GDM1 (cell line): ENCODE measurements around the gene MYADML2.
"Not testable (repeated sequence)": the region's sequence is repeated elsewhere in the genome, so short reads cannot be mapped to it uniquely, and the experiment has no call there.

Source experiments
- DNase-seq: peaks from one replicate; lab custom pipeline; 2025; lab: John Stamatoyannopoulos, UW

Gene MYADML2, protein sequence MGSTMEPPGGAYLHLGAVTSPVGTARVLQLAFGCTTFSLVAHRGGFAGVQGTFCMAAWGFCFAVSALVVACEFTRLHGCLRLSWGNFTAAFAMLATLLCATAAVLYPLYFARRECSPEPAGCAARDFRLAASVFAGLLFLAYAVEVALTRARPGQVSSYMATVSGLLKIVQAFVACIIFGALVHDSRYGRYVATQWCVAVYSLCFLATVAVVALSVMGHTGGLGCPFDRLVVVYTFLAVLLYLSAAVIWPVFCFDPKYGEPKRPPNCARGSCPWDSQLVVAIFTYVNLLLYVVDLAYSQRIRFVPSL

DNA sequence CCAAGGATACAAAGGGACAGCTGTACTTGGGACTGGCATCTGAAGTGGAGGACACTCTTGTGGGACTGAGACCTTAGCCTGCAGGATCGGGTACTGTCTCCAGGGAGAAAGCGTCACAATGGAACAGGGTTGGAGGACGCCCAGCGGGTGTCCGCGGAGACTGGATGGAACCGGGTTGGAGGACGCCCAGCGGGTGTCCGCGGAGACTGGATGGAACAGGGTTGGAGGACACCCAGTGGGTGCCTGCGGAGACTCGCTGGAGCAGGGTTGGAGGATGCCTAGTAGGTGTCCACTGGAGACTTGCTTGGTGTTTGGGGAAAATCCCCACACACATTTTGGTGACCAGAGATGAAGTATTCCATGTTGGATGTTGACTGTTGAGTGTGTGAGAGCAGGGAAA, at the start of gene MYADML2:
Gene MYADML2 (minus strand): TSS at position 45 of the 400 bp plus-strand sequence. CDS start 5,492 bp downstream, outside the sequence.
- DNase-seq = no peak

DNA sequence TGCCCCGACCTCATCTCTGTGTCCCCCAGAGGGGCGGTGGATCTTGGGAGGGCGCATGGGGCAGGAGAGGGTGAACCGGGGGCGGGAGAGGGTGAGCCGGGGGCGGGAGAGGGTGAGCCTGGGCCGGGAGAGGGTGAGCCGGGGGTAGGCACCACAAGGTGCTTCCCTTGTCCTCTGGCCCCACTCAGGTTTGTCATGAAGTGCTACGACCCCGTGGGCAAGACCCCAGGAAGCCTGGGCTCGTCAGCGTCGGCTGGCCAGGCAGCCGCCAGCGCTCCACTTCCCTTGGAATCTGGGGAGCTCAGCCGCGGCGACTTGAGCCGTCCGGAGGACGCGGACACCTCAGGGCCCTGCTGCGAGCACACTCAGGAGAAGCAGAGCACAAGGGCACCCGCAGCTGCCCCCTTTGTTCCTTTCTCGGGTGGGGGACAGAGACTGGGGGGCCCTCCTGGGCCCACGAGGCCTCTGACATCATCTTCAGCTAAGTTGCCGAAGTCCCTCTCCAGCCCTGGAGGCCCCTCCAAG, 49.3 kb upstream of the MYADML2 start:
- DNase-seq = no peak

DNA sequence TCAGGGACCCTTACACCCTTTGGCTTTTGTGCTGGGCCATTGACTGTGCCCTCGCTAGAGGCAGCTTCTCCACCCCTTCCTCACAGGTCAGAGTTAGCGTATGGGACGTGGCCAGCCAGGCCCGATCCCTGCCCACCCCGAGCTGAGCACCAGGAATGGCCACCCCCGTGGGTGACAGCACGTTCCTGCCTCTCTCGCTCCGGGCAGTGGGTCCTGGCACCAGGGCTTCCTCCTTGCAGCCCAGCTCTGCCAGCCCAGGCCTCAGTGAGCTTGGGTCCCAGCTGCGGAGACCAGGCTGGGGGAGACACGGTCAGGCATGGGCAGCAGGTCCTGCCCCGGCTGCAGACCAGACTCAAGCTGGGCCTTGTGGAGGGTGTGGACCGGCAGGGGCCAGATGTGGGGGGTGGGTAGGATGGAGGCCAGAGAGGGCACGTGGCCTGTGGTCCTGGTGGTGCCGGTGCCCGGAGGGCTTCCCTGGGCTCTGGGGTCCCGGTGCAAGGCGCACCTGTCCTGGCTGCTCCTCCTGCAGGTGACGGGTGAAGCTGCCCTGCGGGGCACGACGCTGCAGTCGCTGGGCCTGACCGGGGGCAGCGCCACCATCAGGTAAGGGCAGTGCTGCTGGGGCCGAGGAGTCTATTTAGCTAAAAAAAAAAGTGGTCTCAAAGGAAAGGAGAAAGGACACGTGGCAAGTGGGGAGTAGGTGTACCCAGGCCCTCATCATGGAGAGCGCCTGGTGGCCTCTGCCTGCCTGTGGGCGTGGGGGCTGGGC, 48.6 kb upstream of the MYADML2 start:
- DNase-seq = no peak

DNA sequence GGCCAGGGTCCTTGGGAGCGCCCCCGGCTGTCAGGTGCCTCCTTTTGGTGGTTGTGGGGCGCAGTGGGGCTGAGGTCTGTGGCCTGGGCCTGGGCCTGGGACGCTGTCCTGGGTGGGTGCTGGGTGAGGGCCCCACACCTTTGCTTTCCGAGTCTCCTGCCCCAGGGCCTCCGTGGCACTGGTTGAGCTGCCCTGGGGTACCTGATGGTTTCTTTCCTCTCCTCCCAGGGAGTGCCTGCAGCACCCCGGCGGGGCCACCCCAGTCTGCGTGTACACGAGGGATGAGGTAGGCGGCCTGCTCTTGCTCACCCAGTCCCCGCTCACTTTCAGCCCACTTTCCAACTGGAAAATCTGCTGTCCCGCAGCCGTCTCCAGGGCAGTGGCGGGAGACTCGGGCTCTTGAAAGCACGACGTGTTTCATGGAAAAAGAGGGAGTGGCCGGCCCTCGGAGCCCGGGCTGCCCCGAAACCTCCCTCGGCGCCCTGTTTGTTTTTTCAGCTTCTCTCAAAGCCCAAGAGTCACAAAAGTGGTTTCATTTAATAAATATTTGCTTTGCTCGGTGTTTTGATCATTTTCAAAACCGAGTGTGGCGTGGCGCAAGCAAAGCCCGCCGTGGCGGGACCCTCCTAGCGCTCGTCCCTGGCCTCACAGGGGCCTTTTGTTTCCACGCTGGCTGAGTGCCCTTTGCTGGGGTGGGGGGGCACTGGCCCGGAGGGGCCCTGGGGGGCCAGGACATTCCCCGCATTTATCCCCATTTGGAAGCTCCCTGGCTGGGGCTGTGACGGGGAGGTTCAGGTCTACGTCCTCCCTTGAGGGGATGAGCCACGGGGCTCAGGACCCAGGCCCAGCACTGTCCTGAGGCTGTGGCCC, 47.8 kb upstream of the MYADML2 start:
- DNase-seq = no peak

DNA sequence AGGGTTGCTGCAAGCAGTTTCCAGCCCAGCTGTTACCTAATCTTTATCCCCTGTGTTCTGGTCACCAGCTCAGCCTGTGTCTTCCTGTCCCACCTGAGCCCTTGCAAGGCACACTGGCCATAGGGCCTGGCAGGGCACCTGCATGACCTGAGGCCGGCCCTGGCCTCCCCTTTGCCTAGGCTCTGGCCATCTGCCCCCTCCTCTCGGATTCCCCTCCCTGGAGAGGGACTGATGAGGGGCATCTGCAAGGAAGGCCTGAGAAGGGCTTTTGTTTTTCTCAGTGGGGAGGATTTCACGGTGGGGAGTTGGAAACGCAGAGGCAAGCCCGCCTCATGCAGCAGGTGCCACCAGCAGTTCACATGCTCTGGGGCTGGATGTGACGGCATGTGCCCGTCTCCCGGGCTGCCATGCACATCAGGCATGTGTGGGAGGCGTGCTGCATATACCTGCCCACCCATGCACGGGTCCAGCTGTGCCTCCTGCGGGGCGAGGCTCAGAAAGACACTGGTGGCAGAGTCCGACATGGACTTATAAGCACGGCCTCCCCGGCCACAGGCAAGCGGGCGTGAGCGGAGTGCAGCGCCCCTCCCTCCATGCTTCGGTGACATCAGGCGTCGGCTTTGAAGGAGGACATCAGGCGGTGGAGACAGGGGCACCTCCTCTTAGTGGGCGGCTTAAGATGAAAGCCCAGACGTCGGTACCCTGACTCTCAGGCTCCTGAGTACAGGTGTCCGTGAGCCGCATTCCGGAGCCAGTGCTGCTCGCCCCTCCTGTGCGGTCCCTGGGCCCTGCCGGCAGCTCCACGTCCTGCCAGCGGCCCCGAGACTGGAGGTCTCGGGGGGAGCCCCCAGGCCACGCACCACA, 46.9 kb upstream of the MYADML2 start:
- DNase-seq = no peak

DNA sequence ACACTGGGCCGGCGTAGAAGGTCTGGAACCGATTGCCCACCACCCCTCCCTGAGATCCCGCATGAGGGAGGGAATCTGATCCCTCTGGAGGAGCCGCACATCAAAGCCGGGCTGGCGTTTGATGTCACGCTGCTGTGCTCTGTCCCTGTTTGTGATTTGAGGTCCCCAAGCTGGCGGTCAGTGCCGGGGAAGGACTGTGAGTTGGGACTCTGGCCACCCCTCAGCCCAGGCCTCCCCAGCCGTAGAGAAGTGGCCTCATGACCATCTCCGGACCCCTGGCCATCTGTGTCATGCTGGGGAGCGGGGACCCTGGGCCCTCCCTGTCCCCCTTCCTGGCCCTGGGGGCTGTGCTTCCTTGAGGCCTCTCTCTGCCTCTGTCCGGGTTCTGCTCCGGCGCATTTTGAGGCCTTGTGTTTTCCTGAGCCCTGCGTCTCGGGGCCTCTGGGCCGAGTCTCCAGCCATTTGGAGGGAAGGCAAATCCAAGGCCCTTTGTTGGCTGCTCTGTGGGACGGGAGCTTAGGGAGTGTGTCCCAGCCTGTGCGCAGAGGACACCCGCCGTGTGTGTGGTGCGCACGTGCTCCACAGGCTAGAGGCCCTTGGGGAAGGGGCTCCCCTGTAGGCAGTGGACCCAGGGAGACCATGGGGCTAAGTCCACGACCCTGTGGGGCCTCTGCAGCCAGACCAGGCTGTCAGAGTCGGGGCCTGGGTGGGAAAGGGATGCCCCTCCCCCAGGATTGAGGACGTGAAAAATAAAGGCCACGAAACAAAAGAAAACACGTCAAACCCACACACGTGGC, 45.5 kb upstream of the MYADML2 start:
- DNase-seq = no peak

DNA sequence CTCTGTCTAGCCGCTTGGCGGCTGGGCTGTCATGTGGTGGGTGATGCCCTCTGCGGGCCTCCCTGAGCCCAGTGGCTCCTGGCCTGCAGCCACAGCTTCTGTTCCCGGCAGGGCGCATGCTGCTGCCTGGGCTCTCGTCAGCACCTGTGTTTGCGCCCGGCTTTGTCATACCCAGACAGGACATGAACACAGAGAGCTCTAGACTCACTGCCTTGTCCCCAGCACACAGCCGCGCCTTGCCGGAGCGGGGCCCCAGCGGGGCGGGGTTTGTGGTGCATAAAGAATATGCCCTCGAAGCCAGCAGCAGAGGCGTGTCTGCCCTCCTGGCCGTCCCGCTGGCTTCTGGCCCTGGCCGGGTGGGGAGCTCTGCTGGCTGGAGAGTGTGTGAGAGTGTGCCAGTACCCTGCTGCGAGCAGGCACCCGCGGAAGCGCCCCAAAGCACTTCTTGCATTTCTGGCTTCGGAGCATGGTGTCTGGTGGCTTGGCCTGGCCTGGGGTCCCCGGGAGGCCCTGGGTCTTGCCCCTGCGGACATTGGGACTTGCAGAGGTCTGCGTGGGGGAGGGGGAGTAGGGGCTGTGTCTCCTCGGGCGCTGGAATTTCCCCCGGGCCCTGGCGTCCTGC, 44.8 kb upstream of the MYADML2 start:
- DNase-seq = no peak

DNA sequence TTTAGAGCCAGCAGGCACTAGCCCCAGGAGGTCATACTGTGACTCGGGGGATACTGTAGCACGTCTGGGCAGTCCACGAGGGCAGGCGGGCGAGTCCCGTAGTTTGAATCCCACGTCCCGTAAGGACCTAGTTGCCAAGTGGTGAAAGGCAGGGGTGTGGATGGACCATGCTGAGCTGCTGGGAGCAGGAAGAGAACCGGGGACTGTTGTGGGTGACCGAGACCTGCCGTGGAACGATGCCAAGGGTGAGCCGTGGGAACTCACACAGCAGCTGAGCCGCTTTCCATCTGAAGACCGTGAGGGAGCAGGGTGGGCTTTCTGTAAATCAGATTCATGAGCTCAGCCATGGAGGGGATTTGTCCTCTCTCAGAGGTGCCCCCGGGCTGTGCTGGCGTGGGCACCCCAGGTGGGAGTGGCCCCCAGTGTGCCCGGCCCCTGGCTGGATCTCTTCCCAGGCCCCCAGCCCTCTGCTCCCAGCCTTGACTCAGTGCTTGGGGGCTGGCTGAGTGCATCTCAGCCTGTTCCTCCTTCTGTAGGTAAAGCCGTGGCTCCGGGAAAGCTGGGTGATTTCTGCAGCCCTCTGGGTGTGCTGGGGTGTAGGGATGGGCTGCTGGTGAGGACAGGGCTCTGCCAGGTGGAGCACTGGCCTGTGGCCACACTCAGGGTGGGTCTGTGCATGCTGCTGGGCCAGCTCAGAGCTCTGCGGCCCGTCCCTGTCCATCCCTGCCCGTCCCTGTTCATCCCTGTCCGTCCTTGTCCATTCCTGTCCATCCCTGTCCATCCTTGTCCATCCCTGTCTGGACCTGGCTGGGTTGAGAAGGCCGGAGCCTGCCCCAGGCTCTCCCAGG, 44.0 kb upstream of the MYADML2 start:
- DNase-seq = no peak

DNA sequence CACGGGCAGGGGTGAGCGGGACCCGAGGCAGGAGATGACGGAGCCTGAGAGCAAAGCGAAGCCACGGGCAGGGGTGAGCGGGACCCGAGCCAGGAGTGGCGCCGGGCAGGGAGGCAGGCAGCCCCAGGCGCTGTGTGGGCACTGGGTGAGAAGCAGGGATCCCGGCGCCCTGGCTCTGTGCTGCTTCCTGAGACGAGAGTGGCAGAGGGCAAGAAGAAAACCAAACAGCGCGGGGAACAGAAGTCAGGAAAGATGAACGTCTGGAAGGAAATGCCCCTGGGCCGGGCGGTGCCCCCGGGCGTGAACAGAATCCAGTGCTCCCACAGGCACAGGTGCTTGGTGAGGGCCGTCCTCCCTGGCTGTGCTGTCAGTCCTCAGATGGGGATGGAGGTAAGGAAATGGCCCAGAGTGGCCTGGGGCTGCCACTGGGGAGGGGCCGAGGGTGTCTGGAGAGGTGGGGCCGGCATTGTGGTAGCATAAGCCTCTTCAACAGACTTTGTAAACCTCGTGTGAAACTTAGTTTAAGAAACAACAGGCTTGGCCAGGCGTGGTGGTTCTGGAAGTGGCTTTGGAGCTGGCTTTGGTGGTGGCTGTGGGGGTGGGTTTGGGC, 40.2 kb upstream of the MYADML2 start:
- no peak for DNase-seq

DNA sequence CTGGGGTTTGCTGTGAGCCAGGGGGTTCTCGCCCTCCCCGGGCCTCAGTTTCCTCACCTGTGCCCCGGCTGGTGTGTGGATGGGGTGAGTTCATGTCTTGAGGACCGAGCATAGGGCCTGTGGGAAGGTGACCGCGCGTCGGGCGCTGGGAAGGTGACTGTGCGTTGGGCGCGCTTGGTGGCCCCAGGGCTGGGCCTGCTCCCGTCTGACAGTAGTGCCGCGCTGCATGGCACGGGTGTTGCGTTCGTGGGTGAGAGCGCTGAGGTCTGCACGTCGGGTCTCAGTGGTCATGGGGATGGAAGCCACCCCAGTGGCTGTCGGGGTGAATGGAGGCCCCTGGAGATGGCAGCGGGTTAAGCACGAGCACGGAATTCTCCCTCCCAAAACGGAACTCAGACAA, 39.6 kb upstream of the MYADML2 start:
- no peak for DNase-seq

DNA sequence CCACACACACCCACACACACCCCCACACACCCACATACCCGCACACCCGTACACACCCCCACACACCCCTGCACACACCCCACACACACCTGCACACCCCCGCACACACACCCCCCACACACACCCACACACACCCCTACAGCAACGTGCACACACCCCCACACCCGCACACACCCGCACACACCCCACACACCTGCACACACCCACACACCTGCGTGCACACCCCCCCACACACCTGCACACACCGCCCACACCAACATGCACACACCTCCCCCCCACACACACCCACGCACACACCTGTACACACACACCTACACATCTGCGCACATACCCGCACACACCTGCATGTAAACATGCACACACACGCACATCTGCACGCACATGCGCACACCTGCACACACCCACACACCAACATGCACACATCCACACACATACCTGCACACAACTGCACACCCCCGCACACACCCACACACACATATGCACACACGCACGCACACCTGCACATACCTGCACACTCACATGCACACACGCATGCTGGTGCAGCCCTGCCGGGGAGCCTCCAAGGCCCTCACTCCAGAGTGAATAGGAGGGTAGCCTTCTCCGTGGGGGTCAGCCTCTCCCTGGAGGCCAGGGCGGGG, 37.9 kb upstream of the MYADML2 start:
- no peak for DNase-seq

DNA sequence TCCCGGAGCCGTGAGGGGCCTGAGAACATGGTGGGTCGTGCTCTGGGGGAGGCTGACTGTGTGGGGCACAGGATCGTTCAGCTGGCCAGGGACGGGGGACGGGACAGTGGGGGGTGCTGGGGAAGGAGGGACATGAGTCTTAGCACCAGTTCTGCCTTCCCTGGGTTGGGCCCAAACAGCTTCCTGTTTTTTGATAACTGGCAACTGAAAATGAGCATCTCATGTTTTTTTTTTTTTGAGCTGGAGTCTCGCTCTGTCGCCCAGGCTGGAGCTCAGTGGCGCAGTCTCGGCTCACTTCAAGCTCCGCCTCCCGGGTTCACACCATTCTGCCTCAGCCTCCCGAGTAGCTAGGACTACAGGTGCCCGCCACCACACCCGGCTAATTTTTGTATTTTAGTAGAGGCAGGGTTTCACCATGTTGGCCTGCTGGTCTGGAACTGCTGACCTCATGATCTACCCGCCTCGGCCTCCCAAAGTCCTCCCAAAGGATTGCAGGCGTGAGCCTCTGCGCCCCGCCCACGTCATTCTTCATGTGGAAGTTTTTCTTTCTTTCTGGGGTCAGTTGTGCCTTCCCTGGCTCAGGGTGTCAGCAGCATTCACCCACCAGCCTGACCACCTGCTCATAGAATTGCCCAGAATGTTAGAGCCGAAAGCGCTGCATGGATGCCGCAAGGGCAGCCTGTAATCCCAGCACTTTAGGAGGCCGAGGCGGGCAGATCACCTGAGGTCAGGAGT, 36.8 kb upstream of the MYADML2 start:
- DNase-seq = no peak

DNA sequence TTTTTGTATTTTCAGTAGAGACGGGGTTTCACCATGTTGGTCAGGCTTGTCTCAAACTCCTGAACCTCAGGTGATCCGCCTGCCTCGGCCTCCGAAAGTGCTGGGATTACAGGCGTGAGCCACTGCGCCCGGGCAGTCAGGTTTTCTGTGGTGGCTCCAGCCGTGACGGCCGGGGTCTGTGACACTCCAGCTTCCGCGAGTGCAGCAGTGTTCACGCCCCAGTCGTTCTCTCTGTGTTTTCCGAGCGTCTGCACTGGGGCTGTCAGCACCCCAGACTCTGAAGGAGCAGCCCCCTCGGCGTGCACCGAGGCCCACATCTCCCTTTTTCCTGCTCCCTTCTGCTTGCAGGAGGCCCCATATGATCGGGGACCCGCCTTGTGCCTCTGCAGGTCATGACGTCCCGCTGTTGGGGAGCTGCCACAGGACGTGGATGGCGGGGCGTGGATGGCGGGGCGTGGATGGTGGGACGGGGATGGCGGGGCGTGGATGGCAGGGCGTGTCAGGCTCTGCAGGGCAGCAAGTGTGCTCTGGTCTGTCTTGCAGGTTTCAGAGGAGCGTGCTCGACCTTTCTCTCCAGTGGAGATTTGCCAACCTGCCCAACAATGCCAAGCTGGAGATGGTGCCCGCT, 36.1 kb upstream of the MYADML2 start:
- no peak for DNase-seq

DNA sequence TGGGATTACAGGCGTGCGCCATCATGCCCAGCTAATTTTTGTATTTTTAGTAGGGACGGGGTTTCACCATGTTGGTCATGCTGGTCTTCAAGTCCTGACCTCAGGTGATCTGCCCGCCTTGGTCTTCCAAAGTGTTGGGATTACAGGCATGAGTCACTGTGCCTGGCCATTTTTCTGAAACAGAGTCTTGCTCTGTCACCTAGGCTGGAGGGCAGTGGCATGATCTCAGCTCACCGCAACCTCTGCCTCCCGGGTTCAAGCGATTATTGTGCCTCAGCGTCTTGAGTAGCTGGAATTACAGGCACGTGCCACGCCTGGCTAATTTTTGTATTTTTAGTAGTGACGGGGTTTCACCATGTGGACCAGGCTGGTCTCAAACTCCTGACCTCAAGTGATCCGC, 34.5 kb upstream of the MYADML2 start:
- not testable (repeated sequence) for DNase-seq

DNA sequence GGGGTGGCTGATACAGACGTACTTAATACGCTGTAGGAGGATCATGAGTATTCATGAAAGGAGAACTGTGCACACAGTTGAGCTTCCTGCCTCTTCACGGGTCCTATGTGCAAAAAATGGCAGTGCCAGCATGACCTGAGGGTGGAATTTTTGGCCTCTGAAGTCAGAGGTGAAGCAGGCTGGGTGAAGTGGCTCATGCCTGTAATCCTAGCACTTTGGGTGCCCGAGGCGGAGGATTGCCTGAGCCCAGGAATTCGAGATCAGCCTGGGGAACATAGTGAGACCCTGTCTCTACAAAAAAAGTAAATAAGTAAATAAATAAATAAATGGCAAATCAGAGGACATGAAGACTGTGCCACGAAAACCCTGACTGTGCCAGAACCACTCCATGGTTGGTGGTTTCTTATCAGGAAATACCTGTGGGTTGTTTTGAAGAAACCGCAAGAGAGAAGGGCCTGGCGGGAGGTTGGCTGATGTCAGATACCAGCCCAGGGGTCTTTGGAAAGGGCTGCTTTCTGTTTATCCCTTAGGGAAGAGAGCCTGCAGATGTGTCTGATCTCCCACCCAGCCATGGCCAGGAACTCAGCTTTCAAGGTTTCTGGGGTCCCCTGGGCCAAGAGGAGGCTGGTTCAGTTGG, 33.8 kb upstream of the MYADML2 start:
- DNase-seq = no peak

DNA sequence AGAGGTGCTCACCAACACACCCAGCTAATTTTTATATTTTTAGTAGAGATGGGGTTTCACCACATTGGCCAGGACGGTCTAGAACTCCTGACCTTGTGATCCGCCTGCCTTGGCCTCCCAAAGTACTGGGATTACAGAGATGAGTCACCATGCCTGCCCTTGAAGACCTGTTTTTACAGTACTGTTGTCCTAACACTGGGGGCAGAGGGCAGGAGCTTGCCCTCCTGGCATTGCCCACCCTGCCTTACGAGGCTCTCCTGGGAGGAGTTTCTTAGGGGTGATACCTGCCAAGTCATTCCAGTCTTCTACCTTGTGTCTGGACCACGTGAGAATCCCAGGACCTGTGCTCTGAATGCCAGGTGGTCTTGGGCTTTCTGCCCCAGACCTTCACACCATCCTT, 33.1 kb upstream of the MYADML2 start:
- DNase-seq = no peak
